GM12872 (cell line): ENCODE results near the gene GRAMD1B.

Experiments used
- TF ChIP-seq, protein P1 (sequence below): IDR thresholded peaks from 3 replicates; pipeline ENCODE4 v1.5.1; 2011; ENCODE audit warnings: low read depth, mild to moderate bottlenecking, low read length, moderate library complexity; ENCODE audit not compliant: insufficient read depth

Gene GRAMD1B

DNA sequence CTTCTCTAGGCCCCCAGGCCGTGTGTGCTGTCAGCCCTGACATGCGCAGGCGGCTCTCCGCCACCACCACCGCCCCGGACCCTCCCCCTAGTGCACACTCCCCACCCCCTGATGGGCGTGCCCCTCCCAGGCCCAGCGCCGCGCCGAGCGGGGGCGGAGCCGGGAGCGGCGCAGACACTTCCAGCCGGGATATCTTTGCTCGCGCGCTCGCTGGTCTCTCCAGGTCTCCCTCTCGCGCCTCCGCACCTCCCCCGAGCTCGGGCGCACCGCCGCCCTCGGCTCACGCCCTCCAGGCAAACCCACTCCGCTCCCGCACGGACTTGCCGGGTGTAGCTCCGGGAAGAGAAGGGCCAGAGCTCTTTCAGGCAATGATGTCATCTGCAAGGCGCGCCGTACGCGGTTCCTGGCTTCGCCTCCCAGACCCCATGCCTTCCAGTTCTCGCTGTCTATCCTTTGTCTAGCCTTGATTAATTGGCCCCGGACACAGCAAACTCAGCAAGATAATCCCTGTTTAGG, 224.6 kb downstream of the GRAMD1B start, which contains the start of gene SCN3B:
Gene SCN3B, minus strand, starts transcription at position 59 of the 516 bp plus-strand sequence. CDS start 823 bp downstream, outside the sequence.
- TF ChIP-seq, protein P1, sequence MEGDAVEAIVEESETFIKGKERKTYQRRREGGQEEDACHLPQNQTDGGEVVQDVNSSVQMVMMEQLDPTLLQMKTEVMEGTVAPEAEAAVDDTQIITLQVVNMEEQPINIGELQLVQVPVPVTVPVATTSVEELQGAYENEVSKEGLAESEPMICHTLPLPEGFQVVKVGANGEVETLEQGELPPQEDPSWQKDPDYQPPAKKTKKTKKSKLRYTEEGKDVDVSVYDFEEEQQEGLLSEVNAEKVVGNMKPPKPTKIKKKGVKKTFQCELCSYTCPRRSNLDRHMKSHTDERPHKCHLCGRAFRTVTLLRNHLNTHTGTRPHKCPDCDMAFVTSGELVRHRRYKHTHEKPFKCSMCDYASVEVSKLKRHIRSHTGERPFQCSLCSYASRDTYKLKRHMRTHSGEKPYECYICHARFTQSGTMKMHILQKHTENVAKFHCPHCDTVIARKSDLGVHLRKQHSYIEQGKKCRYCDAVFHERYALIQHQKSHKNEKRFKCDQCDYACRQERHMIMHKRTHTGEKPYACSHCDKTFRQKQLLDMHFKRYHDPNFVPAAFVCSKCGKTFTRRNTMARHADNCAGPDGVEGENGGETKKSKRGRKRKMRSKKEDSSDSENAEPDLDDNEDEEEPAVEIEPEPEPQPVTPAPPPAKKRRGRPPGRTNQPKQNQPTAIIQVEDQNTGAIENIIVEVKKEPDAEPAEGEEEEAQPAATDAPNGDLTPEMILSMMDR = no peak

DNA sequence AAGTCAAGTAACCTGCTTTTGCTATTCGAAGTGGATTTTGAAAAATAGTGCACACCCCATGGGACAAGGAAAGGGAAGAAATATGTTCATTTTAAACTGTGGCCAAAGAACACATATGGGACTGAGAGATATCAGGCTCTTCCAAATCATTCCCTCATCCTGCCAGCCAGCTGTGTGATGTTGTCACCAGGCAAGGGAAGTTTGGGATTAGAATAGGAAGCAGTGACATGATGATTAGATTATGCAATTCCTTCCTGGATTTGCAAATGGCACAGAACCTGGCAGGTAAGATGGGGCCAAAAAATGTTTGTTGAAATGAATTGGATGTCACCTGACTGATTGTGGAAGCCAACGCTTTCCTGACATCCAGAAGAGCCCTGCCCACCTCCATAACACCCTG, 229.2 kb downstream of the GRAMD1B start:
- TF ChIP-seq, protein P1 = no peak

DNA sequence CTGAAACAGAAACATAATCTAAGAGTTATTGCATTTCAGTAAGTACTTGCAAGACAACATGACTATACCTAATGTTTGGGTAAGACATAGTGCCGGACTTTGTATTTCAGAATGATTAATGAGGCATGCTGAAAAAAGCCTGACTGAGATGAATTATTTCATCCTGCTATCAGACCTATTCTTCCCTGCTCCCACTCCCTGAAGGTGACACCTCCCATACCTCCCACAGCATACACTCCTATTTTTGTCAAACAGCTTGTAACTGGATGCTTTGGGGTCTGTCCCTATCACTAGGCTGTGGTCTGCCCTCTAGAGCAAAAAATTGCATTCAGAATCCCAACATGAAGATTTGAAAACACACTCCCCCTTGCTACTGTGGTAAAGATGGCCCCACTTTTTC, 235.2 kb downstream of the GRAMD1B start:
- TF ChIP-seq, protein P1 = no peak

DNA sequence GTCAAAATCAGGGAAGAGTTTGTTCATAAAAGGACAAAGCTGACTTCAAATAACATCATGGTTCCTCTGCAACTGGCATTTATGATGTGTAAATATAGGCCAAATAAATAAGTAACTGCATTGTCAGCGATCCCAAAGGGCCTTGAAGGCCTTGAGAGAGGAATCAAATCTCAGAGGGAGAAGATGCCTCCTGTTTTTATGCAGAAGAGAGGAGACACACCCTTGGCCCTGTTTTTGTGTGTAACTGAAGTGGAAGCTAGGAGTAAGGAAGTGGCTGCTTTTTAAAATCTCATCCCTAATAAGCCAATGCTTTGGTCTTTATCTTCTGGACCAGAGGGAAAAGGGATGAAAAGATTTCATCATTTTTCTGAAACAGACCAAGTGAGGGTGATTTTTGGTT, 240.0 kb downstream of the GRAMD1B start:
- TF ChIP-seq, protein P1 = no peak

DNA sequence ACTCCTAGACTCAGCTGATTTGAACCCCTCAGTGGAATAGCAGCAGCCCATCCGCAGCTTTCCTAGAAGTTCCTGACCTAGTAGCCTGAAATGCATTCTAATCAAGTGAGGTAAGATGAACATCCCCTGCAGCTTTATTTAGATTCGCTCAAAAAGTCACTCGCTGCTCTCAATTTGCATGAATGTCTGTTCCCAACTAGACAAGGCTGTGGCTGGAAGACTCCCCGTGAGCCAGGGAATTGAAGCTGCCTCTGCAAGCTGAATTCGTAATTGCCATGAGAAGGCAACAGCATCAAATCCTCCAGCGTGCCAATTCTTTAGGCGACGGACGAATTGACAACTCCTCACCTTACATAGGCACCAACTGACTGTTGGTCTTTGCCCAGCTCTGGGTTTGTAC, 241.5 kb downstream of the GRAMD1B start:
- TF ChIP-seq, protein P1 = no peak

DNA sequence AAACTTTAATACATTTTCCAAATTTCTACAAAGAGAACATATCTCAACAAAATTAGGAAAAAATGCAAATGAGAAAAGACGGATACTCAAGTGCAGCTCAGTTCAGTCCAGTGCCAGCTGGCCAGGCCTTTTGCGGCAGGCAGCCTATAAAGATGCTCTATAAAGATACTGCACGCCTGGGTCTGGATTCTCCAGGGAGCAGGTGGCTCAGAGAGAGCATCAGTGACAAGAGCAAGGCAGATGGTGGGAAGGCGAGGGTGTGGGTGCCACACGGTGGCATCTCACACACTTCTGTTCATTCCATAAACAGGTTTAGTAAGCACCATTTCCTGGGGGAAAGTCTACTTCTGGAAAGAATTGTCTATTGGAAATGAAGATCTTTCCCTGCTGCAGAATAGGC, 242.5 kb downstream of the GRAMD1B start:
- TF ChIP-seq, protein P1 = no peak

DNA sequence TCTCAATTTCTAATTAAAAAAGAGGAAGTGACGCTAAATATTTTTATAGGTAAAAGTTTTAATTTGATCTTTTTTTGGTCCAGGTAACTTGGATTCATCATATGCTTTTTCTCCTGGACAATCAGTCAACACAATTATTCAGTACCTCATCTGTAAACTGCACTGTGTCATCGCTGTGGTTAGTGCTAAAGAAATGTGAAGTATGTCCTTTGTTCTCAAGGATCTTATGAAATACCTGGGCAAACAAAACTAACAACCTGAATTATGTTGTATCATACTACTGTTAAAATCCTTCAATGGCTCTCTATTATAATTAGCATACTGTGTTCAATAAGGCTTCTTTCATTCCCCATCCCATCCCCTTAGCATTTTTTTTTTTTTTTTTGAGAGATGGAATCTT, 244.2 kb downstream of the GRAMD1B start:
- TF ChIP-seq, protein P1 = no peak
